ENCODE measurements around the gene C1orf53.

DNA sequence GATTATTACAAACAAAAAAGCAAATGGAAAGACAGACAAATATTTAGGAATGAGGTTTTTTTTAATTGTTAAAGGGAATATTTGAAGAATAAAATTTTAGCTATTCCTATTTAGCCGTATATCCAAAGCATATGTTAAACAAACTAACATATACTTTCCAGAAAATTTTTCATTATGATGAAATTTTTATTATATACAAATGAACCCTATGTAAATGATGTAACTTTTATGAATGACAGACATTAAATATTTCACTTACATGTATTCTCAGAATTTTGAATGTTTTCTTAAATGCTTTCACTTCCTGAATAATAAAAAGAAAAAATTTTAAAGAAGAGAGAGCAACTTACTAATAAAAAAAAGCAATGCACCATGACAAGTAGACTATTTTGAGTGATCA is 30.6 kb downstream of the C1orf53 start:
- TF ChIP-seq POLR2A (IDR thresholded peaks at IDR 0.05; ENCODE audit: insufficient read depth in 1 of 2, low read depth in 2 of 2, low read length in 2 of 2) (no peak), MXD3 (CRISPR knock-in tag; IDR thresholded peaks at IDR 0.05) (no peak), POLR2AphosphoS2 (IDR thresholded peaks at IDR 0.05; ENCODE audit: low read depth, low read length) (no peak), ZNF782 (CRISPR knock-in tag; IDR thresholded peaks at IDR 0.05; ENCODE audit: borderline replicate concordance) (no peak), ZBTB1 (CRISPR knock-in tag; IDR thresholded peaks at IDR 0.05; ENCODE audit: borderline replicate concordance) (no peak)
- TF ChIP-seq, protein P1, sequence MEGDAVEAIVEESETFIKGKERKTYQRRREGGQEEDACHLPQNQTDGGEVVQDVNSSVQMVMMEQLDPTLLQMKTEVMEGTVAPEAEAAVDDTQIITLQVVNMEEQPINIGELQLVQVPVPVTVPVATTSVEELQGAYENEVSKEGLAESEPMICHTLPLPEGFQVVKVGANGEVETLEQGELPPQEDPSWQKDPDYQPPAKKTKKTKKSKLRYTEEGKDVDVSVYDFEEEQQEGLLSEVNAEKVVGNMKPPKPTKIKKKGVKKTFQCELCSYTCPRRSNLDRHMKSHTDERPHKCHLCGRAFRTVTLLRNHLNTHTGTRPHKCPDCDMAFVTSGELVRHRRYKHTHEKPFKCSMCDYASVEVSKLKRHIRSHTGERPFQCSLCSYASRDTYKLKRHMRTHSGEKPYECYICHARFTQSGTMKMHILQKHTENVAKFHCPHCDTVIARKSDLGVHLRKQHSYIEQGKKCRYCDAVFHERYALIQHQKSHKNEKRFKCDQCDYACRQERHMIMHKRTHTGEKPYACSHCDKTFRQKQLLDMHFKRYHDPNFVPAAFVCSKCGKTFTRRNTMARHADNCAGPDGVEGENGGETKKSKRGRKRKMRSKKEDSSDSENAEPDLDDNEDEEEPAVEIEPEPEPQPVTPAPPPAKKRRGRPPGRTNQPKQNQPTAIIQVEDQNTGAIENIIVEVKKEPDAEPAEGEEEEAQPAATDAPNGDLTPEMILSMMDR (CRISPR knock-in tag; IDR thresholded peaks at IDR 0.05): no peak

Measured in HepG2 (cell line).